K562 (cell line): ENCODE data around the gene GUK1. TPM values are rescaled to one million over a fixed set of nuclear protein-coding genes. Genes with fewer than 3 reads are reported as not detected.
A peak's percentile ranks its signal among the peaks of the same experiment; 100 is the strongest.

Experiments used
- CBFB ChIP-seq: sonication (generic); formaldehyde crosslinking; IDR thresholded peaks from 2 replicates; pipeline ENCODE4 v1.4.0; 2020; ENCODE audit warnings: mild to moderate bottlenecking, missing genetic modification reagents
- ETV1 ChIP-seq: fragments of 450-650 bp; conservative IDR thresholded peaks from 2 replicates; pipeline ENCODE4 v1.6.1; 2016; ENCODE audit warnings: missing genetic modification characterization, control low read depth, low read depth, missing compliant biosample characterization
- FIP1L1 ChIP-seq: fragments of 200-400 bp; formaldehyde crosslinking; IDR thresholded peaks from 2 replicates; pipeline ENCODE4 v1.6.1; 2018; ENCODE audit warnings: mild to moderate bottlenecking, low read depth, low read length; ENCODE audit not compliant: poor library complexity, severe bottlenecking
- HDAC8 ChIP-seq: fragments of 450-650 bp; IDR thresholded peaks from 2 replicates; pipeline ENCODE4 v1.6.1; 2016; ENCODE audit warnings: mild to moderate bottlenecking, missing genetic modification characterization, moderate library complexity, missing compliant biosample characterization
- NR2C2 ChIP-seq, 2 experiments: fragments of 200-800 bp in 1 of 2; sonication (Bioruptor generic) in 1 of 2; sonication (generic) in 1 of 2; formaldehyde crosslinking in 1 of 2; IDR thresholded peaks; 2 replicates each; pipeline versions ENCODE4 v1.6.1 to v1.8.0; 2016 to 2022; ENCODE audit warnings: mild to moderate bottlenecking in 1 of 2, missing compliant biosample characterization in 1 of 2, missing genetic modification characterization in 1 of 2, missing genetic modification reagents in 1 of 2
- SNIP1 ChIP-seq: fragments of 450-650 bp; IDR thresholded peaks from 2 replicates; pipeline ENCODE4 v1.7.1; 2017; ENCODE audit warnings: low read depth, mild to moderate bottlenecking
- SRSF7 ChIP-seq: fragments of 200-400 bp; formaldehyde crosslinking; optimal IDR thresholded peaks from 2 replicates; pipeline ENCODE3; 2017; ENCODE audit warnings: mild to moderate bottlenecking, low read depth, low read length
- ZNF316 ChIP-seq: fragments of 450-650 bp; IDR thresholded peaks from 2 replicates; pipeline ENCODE4 v1.6.1; 2016
- polyA plus RNA-seq, 8 experiments: library from polyadenylated mRNA; depleted of rRNA in 4 of 8; stranded (reverse) in 5 of 8; unstranded in 3 of 8; fragments of >200 nt; fragmentation: Nextera tagmentation in 2 of 8; fragmentation: Illumina TruSeq in 1 of 8; extraction: Ambion mirVana in 2 of 8; extraction: Trizol in 1 of 8; gene quantifications; 2 replicates each; pipeline versions ENCODE4 v1.2.1 to v1.2.3, GENCODE V29; 2011 to 2014; ENCODE audit warnings: inconsistent platforms in 1 of 8, missing spikeins in 1 of 8
- total RNA-seq, 7 experiments: library from RNA; depleted of rRNA in 6 of 7; stranded (reverse); fragments of >200 nt in 6 of 7; fragmentation: Illumina TruSeq in 2 of 7; extraction: Trizol in 2 of 7; gene quantifications; 2 replicates each; pipeline versions ENCODE4 v1.2.1 to v1.2.3, GENCODE V29; 2011 to 2021; ENCODE audit warnings: low replicate concordance in 1 of 7
- TF ChIP-seq, protein P1 (sequence below): fragments of 200-800 bp; sonication (Bioruptor generic); IDR thresholded peaks from 2 replicates; pipeline ENCODE4 v1.6.1; 2016; ENCODE audit warnings: missing genetic modification characterization, missing compliant biosample characterization
- TF ChIP-seq, protein P2 (sequence below): sonication (generic); formaldehyde crosslinking; IDR thresholded peaks from 2 replicates; pipeline ENCODE4 v1.8.1; 2023; ENCODE audit warnings: mild to moderate bottlenecking, missing genetic modification reagents
- TF ChIP-seq, protein P3 (sequence below): sonication (generic); formaldehyde crosslinking; IDR thresholded peaks from 2 replicates; pipeline ENCODE4 v1.8.1; 2023; ENCODE audit warnings: mild to moderate bottlenecking, missing genetic modification reagents, moderate library complexity
- TF ChIP-seq, protein P4 (sequence below): sonication (generic); formaldehyde crosslinking; IDR thresholded peaks from 2 replicates; pipeline ENCODE4 v1.8.0; 2022; ENCODE audit warnings: mild to moderate bottlenecking, missing genetic modification reagents, borderline replicate concordance
- TF ChIP-seq, protein P5 (sequence below): fragments of 450-650 bp; IDR thresholded peaks from 2 replicates; pipeline ENCODE4 v1.6.1; 2016; ENCODE audit warnings: low read depth, mild to moderate bottlenecking, moderate library complexity

GUK1 gene
- total and polyA plus RNA-seq, 9 of the 15 experiments (the other 6 are each of a cell fraction or from before 2014, with no cell fraction given) = 7.0 to 331 (median 132) TPM

DNA sequence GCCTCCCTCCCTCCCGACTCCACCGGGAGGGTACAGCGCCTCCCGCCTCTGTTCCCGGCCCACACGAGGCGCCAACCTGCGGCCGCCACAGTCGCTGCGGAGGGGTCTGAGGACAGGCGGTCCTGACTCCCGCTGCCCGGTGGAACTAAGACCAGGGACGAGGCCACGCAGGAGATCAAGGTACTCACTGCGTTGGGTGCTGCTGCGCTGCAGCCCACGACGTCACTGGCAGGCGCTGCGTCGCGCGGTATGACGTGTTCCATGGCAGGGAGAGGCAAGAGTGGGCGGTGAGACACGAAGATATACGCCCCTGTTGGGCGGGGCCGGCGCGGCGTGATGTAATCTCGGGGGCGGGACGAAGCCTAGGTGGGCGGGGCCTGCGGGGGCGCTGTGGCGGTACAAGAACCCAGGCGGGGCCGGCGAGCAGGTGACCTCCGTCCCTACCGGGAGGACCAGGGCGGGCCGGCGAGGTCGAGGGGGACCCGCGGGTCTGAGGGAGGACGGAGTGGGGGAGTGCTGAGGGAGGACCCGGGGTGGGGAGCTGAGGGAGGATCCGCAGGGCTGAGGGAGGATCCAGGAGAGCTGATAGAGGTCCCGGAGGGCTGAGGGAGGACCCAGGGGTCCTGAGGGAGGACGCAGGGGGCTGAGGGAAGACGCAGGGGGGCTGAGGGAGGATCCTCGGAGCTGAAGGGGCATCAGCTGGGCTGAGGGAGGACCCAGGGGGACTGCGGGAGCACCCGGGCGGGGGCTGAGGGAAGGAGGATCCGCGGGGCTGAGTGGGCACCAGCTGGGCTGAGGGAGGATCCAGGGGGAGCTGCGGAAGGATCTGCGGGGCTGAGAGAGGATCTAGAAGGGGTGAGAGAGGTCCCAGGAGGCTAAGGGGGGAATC, 30.8 kb upstream of the GUK1 start, which contains the start of gene MRPL55 (continued):
- TF ChIP-seq, protein P1, sequence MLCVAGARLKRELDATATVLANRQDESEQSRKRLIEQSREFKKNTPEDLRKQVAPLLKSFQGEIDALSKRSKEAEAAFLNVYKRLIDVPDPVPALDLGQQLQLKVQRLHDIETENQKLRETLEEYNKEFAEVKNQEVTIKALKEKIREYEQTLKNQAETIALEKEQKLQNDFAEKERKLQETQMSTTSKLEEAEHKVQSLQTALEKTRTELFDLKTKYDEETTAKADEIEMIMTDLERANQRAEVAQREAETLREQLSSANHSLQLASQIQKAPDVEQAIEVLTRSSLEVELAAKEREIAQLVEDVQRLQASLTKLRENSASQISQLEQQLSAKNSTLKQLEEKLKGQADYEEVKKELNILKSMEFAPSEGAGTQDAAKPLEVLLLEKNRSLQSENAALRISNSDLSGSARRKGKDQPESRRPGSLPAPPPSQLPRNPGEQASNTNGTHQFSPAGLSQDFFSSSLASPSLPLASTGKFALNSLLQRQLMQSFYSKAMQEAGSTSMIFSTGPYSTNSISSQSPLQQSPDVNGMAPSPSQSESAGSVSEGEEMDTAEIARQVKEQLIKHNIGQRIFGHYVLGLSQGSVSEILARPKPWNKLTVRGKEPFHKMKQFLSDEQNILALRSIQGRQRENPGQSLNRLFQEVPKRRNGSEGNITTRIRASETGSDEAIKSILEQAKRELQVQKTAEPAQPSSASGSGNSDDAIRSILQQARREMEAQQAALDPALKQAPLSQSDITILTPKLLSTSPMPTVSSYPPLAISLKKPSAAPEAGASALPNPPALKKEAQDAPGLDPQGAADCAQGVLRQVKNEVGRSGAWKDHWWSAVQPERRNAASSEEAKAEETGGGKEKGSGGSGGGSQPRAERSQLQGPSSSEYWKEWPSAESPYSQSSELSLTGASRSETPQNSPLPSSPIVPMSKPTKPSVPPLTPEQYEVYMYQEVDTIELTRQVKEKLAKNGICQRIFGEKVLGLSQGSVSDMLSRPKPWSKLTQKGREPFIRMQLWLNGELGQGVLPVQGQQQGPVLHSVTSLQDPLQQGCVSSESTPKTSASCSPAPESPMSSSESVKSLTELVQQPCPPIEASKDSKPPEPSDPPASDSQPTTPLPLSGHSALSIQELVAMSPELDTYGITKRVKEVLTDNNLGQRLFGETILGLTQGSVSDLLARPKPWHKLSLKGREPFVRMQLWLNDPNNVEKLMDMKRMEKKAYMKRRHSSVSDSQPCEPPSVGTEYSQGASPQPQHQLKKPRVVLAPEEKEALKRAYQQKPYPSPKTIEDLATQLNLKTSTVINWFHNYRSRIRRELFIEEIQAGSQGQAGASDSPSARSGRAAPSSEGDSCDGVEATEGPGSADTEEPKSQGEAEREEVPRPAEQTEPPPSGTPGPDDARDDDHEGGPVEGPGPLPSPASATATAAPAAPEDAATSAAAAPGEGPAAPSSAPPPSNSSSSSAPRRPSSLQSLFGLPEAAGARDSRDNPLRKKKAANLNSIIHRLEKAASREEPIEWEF (CRISPR knock-in tag) = no peak
- TF ChIP-seq ZNF316 (0 out of 2 replicates have a peak, but pooled peaks have one; percentile 10), HDAC8 (tag) (no peak), CBFB (CRISPR knock-in tag) (peak; percentile 81; the same call in 1 of the 2 replicates), SRSF7 (no peak), SNIP1 (no peak), FIP1L1 (no peak), ETV1 (tag) (no peak), NR2C2 (CRISPR knock-in tag; IDR thresholded peaks at IDR 0.05) (peak; percentile 87), NR2C2 (tag; IDR thresholded peaks at IDR 0.05) (peak; percentile 17; the same call in 1 of the 2 replicates)
- TF ChIP-seq, protein P2, sequence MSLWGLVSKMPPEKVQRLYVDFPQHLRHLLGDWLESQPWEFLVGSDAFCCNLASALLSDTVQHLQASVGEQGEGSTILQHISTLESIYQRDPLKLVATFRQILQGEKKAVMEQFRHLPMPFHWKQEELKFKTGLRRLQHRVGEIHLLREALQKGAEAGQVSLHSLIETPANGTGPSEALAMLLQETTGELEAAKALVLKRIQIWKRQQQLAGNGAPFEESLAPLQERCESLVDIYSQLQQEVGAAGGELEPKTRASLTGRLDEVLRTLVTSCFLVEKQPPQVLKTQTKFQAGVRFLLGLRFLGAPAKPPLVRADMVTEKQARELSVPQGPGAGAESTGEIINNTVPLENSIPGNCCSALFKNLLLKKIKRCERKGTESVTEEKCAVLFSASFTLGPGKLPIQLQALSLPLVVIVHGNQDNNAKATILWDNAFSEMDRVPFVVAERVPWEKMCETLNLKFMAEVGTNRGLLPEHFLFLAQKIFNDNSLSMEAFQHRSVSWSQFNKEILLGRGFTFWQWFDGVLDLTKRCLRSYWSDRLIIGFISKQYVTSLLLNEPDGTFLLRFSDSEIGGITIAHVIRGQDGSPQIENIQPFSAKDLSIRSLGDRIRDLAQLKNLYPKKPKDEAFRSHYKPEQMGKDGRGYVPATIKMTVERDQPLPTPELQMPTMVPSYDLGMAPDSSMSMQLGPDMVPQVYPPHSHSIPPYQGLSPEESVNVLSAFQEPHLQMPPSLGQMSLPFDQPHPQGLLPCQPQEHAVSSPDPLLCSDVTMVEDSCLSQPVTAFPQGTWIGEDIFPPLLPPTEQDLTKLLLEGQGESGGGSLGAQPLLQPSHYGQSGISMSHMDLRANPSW = peak; percentile 12; the same call in 1 of the 2 replicates
- TF ChIP-seq, protein P3, sequence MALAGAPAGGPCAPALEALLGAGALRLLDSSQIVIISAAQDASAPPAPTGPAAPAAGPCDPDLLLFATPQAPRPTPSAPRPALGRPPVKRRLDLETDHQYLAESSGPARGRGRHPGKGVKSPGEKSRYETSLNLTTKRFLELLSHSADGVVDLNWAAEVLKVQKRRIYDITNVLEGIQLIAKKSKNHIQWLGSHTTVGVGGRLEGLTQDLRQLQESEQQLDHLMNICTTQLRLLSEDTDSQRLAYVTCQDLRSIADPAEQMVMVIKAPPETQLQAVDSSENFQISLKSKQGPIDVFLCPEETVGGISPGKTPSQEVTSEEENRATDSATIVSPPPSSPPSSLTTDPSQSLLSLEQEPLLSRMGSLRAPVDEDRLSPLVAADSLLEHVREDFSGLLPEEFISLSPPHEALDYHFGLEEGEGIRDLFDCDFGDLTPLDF (CRISPR knock-in tag) = peak; percentile 27; the same call in 1 of the 2 replicates
- TF ChIP-seq, protein P4, sequence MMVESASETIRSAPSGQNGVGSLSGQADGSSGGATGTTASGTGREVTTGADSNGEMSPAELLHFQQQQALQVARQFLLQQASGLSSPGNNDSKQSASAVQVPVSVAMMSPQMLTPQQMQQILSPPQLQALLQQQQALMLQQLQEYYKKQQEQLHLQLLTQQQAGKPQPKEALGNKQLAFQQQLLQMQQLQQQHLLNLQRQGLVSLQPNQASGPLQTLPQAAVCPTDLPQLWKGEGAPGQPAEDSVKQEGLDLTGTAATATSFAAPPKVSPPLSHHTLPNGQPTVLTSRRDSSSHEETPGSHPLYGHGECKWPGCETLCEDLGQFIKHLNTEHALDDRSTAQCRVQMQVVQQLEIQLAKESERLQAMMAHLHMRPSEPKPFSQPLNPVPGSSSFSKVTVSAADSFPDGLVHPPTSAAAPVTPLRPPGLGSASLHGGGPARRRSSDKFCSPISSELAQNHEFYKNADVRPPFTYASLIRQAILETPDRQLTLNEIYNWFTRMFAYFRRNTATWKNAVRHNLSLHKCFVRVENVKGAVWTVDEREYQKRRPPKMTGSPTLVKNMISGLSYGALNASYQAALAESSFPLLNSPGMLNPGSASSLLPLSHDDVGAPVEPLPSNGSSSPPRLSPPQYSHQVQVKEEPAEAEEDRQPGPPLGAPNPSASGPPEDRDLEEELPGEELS (CRISPR knock-in tag) = peak; percentile 30; the same call in 1 of the 2 replicates
- TF ChIP-seq, protein P5, sequence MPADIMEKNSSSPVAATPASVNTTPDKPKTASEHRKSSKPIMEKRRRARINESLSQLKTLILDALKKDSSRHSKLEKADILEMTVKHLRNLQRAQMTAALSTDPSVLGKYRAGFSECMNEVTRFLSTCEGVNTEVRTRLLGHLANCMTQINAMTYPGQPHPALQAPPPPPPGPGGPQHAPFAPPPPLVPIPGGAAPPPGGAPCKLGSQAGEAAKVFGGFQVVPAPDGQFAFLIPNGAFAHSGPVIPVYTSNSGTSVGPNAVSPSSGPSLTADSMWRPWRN = no peak
